ENCODE results near the gene CORT. TPM values are rescaled to one million over a fixed set of nuclear protein-coding genes. Genes with fewer than 3 reads are reported as not detected.
A peak's percentile ranks its signal among the peaks of the same experiment; 100 is the strongest.

The CORT gene
- total and polyA plus RNA-seq, 5 experiments from 2014 or later: 0.22 to 0.44 TPM; not detected in 3

DNA sequence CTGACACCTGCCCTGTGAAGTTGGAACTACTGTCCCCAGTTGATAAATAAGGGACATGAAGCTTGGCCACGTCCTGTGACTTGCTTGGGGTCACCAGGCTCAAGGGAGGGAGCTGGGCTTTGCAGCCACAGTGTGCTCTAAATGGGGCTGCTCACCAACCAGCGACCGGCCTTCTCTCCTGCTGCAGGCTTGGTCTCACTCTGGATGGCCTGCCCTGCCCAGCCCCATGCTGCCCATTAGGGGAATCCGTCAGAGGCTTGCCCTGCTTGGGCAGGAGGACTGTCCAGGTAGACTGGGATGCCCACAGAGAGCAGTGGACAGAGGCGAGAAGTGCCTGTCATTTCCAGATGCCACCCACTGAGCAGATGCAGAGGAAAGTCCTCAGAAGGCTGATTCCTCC, 20.8 kb upstream of the CORT start:
- DNase-seq (no peak), ATAC-seq (no peak)
- Mint-ChIP-seq H3K4me3 (peak overlapping the region in 5 of 10 donors; percentile 10 to 89 (median 85)), H3K27ac (peak overlapping the region in 3 of 10 donors; percentile 15 to 52 (median 45)), H3K27me3 (no peaks in the 10 kb centered on the region), H3K36me3 (no peaks in the 10 kb centered on the region), H3K9me3 (no peaks in the 10 kb centered on the region), H3K4me1 (peaks cover 3 to 31% (median 14%) of the 10 kb centered on the region in 4 donors)
- POLR2A ChIA-PET: interaction anchor here (1.0 to 1.3 kb wide), 2 partner anchors 13 to 219 kb away, joined by 3 read pairs; no protein-coding TSS in a partner anchor

GRCh38 chr1:10429868-10430215, 20.0 kb upstream of the CORT start:
- Mint-ChIP-seq H3K36me3 (no peaks in the 10 kb centered on the region), H3K4me3 (peak overlapping the region; percentile 85 to 95 (median 89)), H3K27me3 (no peaks in the 10 kb centered on the region), H3K9me3 (no peaks in the 10 kb centered on the region), H3K27ac (peak overlapping the region; percentile 40 to 96 (median 92)), H3K4me1 (peaks cover 3 to 31% (median 14%) of the 10 kb centered on the region in 4 donors)
- ATAC-seq (peak in 1 of 2 donors; percentile 17), DNase-seq (peak in 2 of 10 donors; percentile 1 to 32)
- POLR2A ChIA-PET: interaction anchor here (0.8 to 2.1 kb wide), 9 partner anchors 12 to 487 kb away, joined by 3 to 11 read pairs (median 4); partner anchors contain the start of genes DFFA, KIF1B, LZIC and NMNAT1

DNA sequence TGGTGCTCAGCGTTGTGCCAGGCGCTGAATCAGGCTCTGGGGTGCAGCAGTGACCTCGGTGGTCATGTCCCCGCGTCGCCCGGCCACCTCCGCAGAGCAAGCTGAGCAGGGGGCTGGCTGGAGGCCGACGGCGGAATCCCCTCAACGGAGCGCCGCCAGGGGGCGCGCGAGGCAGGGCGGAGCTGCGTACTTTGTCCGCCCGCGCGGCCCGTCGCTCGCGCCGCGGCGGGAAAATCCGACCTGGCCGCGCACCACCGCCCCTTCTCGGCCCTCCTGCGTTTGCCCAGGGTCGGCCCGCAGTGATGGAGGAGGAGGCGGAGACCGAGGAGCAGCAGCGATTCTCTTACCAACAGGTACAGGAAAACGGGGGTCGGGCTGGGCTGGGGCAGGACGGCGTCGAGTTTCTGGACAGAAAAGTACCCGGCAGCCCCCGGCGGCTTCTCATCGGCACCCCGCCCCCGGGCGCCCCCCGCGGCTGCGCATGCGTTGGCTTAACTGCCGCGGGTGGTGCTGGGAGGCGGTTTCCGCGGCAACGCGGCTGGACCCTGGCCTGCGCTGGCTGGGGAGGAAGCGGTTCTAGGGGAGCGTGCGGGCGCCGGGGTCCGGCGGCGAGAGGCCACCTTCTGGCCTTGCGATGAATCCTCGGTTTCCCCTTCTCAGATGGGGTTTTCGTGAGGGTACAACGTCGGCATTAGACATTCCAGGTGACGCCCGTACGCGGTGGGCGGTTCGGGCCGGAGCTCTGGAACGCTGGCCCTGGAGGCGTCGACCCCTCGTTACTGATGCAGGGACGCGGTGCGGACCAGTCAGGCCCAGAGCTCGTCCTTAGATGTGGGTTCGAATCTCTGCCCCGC, 19.4 kb upstream of the CORT start, which contains the start of gene CENPS:
CENPS (plus strand) TSS at position 218 of the 854 bp plus-strand sequence; CDS start at position 303, 85 bp downstream.
- peak within 1 kb of the TSS; percentile 85 to 95 (median 89) for H3K4me3 Mint-ChIP-seq
- DNase-seq (peak; percentile 72 to 95 (median 90)), ATAC-seq (peak; percentile 86 to 87)

DNA sequence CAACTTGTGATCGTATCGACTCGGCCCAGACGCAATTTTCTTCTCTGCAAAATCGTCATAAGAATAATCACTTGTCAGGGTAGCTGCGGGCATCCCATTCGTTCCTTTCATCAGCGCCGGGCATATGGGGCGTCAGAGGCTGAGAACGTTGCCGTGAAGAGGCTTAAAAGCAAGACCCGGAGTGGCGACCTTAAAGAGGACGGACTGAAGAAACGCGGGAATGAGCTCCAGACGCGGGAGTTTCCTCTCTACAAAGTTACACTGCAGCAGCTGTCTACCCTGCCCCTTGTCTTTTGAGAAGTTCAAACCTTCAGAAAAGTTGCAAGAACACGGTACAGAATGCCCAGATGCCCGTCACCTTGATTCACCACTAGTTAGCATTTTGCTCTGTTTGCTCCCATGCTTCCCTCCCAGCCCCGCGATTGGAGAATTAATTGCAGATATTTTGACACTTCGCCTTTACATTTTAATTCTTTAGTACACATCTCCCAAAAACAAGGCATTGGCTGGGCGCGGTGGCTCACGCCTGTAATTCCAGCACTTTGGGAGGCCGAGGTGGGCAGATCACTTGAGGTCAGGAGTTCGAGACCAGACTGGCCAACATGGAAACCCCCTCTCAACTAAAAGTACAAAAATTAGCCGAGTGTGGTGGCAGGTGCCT, 18.6 kb upstream of the CORT start:
- POLR2A ChIA-PET: interaction anchor here (0.6 to 2.1 kb wide), 5 partner anchors 23 to 483 kb away, joined by 3 to 11 read pairs (median 7); partner anchors contain the start of gene PGD
- ATAC-seq: peak; percentile 10 to 21
- H3K27me3 Mint-ChIP-seq: no peaks in the 10 kb centered on the region

More for the DNA sequence above, 19.4 kb upstream of the CORT start, which contains the start of gene CENPS:
- H3K36me3 Mint-ChIP-seq: no peaks in the 10 kb centered on the region
- POLR2A ChIA-PET: interaction anchor here (0.6 to 2.1 kb wide), 12 partner anchors 12 to 487 kb away, joined by 3 to 11 read pairs (median 4); partner anchors contain the start of genes DFFA, KIF1B, LZIC and NMNAT1
- H3K27me3 Mint-ChIP-seq: no peaks in the 10 kb centered on the region
- peaks cover 3 to 31% (median 14%) of the 10 kb centered on the region in 4 donors for H3K4me1 Mint-ChIP-seq
- no peaks in the 10 kb centered on the region for H3K9me3 Mint-ChIP-seq
- H3K27ac Mint-ChIP-seq: peak within 1 kb of the TSS; percentile 79 to 96 (median 92)

GRCh38 chr1:10432910-10433700, 16.7 kb upstream of the CORT start:
- H3K4me3 Mint-ChIP-seq: peak overlapping the region in 1 of 10 donors; percentile 45

More for the DNA sequence above, 18.6 kb upstream of the CORT start:
- no peaks in the 10 kb centered on the region for H3K36me3 Mint-ChIP-seq
- H3K4me1 Mint-ChIP-seq: peaks cover 3 to 31% (median 14%) of the 10 kb centered on the region in 4 donors
- peak in 3 of 10 donors; percentile 6 to 36 (median 11) for DNase-seq
- H3K27ac Mint-ChIP-seq: peak overlapping the region; percentile 79 to 96 (median 92)
- H3K4me3 Mint-ChIP-seq: peak overlapping the region; percentile 85 to 95 (median 89)
- H3K9me3 Mint-ChIP-seq: no peaks in the 10 kb centered on the region

DNA sequence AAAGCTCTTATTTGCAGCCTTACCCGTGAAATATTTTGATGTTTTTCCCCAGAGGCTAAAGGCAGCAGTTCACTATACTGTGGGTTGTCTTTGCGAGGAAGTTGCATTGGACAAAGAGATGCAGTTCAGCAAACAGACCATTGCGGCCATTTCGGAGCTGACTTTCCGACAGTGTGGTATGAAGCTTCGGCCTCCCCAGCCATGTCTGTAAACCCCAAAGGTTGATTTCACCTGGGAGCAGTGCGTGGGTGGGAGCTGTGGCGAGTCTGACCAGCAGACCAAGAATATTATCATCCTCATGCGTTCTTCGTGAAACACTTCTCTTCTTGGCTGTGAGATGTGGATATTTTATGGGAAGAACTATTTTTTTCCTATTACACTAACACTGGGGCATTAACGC, 16.0 kb upstream of the CORT start:
- ATAC-seq (no peak), DNase-seq (no peak)
- POLR2A ChIA-PET: no interaction called here
- Mint-ChIP-seq H3K4me1 (peaks cover 3 to 23% (median 12%) of the 10 kb centered on the region in 4 donors), H3K27ac (no peak overlapping the region), H3K36me3 (peaks cover 0 to 11% (median 0%) of the 10 kb centered on the region in 3 donors), H3K9me3 (no peaks in the 10 kb centered on the region), H3K4me3 (no peak overlapping the region), H3K27me3 (no peaks in the 10 kb centered on the region)

More at GRCh38 chr1:10432910-10433700, 16.7 kb upstream of the CORT start:
- no peaks in the 10 kb centered on the region for H3K9me3 Mint-ChIP-seq
- no peak for DNase-seq
- H3K27me3 Mint-ChIP-seq: no peaks in the 10 kb centered on the region
- no peak for ATAC-seq
- peaks cover 3 to 26% (median 13%) of the 10 kb centered on the region in 4 donors for H3K4me1 Mint-ChIP-seq
- H3K27ac Mint-ChIP-seq: peak overlapping the region in 1 of 10 donors; percentile 78
- H3K36me3 Mint-ChIP-seq: peaks cover 0 to 6% (median 0%) of the 10 kb centered on the region in 3 donors
- POLR2A ChIA-PET: no interaction called here

GRCh38 chr1:10434590-10434989, 15.2 kb upstream of the CORT start:
- peaks cover 3 to 23% (median 12%) of the 10 kb centered on the region in 4 donors for H3K4me1 Mint-ChIP-seq
- H3K27me3 Mint-ChIP-seq: no peaks in the 10 kb centered on the region
- H3K4me3 Mint-ChIP-seq: no peak overlapping the region
- H3K36me3 Mint-ChIP-seq: peaks cover 0 to 11% (median 0%) of the 10 kb centered on the region in 3 donors
- POLR2A ChIA-PET: no interaction called here
- no peak for ATAC-seq
- H3K27ac Mint-ChIP-seq: no peak overlapping the region
- DNase-seq: no peak
- no peaks in the 10 kb centered on the region for H3K9me3 Mint-ChIP-seq

DNA sequence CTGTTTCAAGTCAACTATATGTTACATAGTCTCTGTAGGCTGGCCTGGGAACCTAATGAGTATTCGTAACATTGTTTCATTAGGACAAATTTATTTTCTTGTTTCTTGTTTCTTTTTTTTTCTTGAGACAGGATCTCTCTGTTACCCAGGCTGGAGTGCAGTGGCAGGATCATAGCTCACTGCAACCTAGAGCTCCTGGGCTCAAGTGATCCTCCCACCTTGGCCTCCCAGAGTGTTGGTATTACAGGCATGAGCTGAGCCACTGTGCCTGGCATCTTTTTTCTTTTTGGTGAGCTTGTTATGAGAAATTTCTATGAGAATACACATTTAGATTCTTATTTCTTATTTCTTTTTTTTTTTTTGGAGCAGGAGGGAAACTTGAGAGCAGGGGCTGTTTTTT, 12.8 kb upstream of the CORT start:
- Mint-ChIP-seq H3K27ac (peak overlapping the region in 2 of 10 donors; percentile 4 to 37), H3K27me3 (no peaks in the 10 kb centered on the region), H3K4me1 (peaks cover 0 to 6% (median 1%) of the 10 kb centered on the region in 4 donors), H3K36me3 (peaks cover 0 to 22% (median 0%) of the 10 kb centered on the region in 3 donors), H3K4me3 (no peak overlapping the region), H3K9me3 (no peaks in the 10 kb centered on the region)
- ATAC-seq (no peak), DNase-seq (no peak)
- POLR2A ChIA-PET: no interaction called here

- Mint-ChIP-seq H3K4me1 (no peaks in the 10 kb centered on the region), H3K4me3 (no peak overlapping the region), H3K27me3 (no peaks in the 10 kb centered on the region), H3K36me3 (peaks cover 0 to 24% (median 0%) of the 10 kb centered on the region in 3 donors), H3K9me3 (no peaks in the 10 kb centered on the region), H3K27ac (peak overlapping the region in 1 of 10 donors; percentile 85)
- ATAC-seq: no peak
- DNase-seq: peak in 1 of 10 donors; percentile 4
- POLR2A ChIA-PET: no interaction called here
Measured at GRCh38 chr1:10438677-10439163, 11.1 kb upstream of the CORT start.

GRCh38 chr1:10440305-10440704, 9.5 kb upstream of the CORT start:
- Mint-ChIP-seq H3K27ac (no peak overlapping the region), H3K4me3 (peak overlapping the region in 1 of 10 donors; percentile 8)
- POLR2A ChIA-PET: no interaction called here

DNA sequence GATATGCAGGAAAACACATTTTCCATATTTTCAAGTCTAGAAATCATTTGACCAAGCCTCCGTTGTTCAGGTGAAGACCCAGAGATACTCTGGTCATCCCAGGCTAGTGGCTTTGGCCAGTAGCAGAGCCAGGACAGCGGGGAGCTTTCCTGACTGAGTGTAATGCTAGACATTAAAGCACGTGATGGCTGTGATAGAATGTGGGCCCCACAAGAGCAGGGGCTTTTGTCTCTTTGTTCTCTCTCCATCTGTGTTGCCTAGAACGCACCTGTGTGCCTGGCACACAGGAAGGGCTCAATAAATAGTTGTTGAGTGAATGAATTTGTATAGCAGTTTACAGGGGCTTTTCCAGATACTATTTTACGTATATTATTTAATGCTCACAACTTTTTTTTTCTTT, 9.0 kb upstream of the CORT start:
- no peak overlapping the region for H3K27ac Mint-ChIP-seq
- H3K27me3 Mint-ChIP-seq: no peaks in the 10 kb centered on the region
- H3K4me3 Mint-ChIP-seq: no peak overlapping the region
- peaks cover 0 to 27% (median 0%) of the 10 kb centered on the region in 3 donors for H3K36me3 Mint-ChIP-seq
- DNase-seq: no peak
- POLR2A ChIA-PET: no interaction called here
- H3K4me1 Mint-ChIP-seq: no peaks in the 10 kb centered on the region
- ATAC-seq: no peak
- no peaks in the 10 kb centered on the region for H3K9me3 Mint-ChIP-seq

More at GRCh38 chr1:10440305-10440704, 9.5 kb upstream of the CORT start:
- Mint-ChIP-seq H3K9me3 (no peaks in the 10 kb centered on the region), H3K36me3 (peaks cover 0 to 27% (median 0%) of the 10 kb centered on the region in 3 donors), H3K27me3 (no peaks in the 10 kb centered on the region), H3K4me1 (no peaks in the 10 kb centered on the region)
- DNase-seq (no peak), ATAC-seq (no peak)

DNA sequence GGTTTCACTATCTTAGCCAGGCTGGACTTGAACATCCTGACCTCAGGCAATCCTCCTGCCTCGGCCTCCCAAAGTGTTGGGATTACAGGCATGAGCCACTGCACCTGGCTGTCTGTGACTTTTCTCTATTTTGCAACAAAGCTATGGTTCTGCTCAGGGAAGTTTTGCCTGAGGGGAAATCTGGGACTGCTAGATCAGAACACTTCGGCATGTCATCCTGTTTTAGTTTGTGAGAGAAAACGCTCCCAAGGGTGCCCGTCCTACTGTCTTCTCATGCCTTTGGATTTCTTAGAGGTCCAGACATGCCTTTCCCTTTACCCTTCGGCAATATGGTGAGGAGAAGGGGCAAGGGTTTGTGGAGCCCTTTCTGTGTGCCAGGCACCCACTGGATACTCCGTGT, 5.6 kb upstream of the CORT start:
- no peaks in the 10 kb centered on the region for H3K27me3 Mint-ChIP-seq
- H3K27ac Mint-ChIP-seq: no peak overlapping the region
- POLR2A ChIA-PET: no interaction called here
- no peak for ATAC-seq
- DNase-seq: no peak
- no peak overlapping the region for H3K4me3 Mint-ChIP-seq
- H3K9me3 Mint-ChIP-seq: no peaks in the 10 kb centered on the region
- peaks cover 0 to 2% (median under 1%) of the 10 kb centered on the region in 4 donors for H3K4me1 Mint-ChIP-seq
- H3K36me3 Mint-ChIP-seq: peaks cover 0 to 15% (median 0%) of the 10 kb centered on the region in 3 donors
